ENCODE data around the gene PC.

- no peak for TF ChIP-seq EGR1 (IDR thresholded peaks at IDR 0.05)
- TF ChIP-seq USF1 (IDR thresholded peaks at IDR 0.05) = no peak
- TF ChIP-seq EP300 (IDR thresholded peaks at IDR 0.05; ENCODE audit: borderline replicate concordance) = no peak
- TF ChIP-seq TCF12 (IDR thresholded peaks at IDR 0.05; ENCODE audit: low read depth) = no peak
- TF ChIP-seq CEBPB (IDR thresholded peaks at IDR 0.05) = no peak
- no peak for TF ChIP-seq RAD21 (IDR thresholded peaks at IDR 0.05; ENCODE audit: low read depth)
- TF ChIP-seq REST (IDR thresholded peaks at IDR 0.05; ENCODE audit: low read depth) = no peak
- no peak for TF ChIP-seq FOXM1 (IDR thresholded peaks at IDR 0.05; ENCODE audit: borderline replicate concordance, low read depth)
- TF ChIP-seq TEAD4 (IDR thresholded peaks at IDR 0.05) = no peak
- no peak for TF ChIP-seq CREB1 (IDR thresholded peaks at IDR 0.05; ENCODE audit: low read depth)
- no peak for TF ChIP-seq YY1 (IDR thresholded peaks at IDR 0.05; ENCODE audit: low read depth)
- TF ChIP-seq TAF1 (IDR thresholded peaks at IDR 0.05; ENCODE audit: low read depth) = no peak
Measured at GRCh38 chr11:66862559-66863037, 95.6 kb downstream of the PC start.

All from Ishikawa (cell line).